BLaER1 (cell line): ENCODE data around the gene ATP12A.

ENCODE experiments used
- H3K27ac ChIP-seq: shearing (Covaris generic); formaldehyde crosslinking; 2 replicates; pipeline ENCODE4 v1.8.1; 2022
- H3K27me3 ChIP-seq: shearing (Covaris generic); formaldehyde crosslinking; 2 replicates; pipeline ENCODE4 v1.8.1; 2022
- H3K36me3 ChIP-seq: shearing (Covaris generic); formaldehyde crosslinking; 2 replicates; pipeline ENCODE4 v1.8.1; 2022
- H3K4me1 ChIP-seq: shearing (Covaris generic); formaldehyde crosslinking; 2 replicates; pipeline ENCODE4 v1.8.1; 2022
- H3K4me2 ChIP-seq: shearing (Covaris generic); formaldehyde crosslinking; 2 replicates; pipeline ENCODE4 v1.8.1; 2022
- H3K4me3 ChIP-seq: shearing (Covaris generic); formaldehyde crosslinking; 2 replicates; pipeline ENCODE4 v1.8.1; 2022
- H3K9ac ChIP-seq: shearing (Covaris generic); formaldehyde crosslinking; 2 replicates; pipeline ENCODE4 v1.8.1; 2022
- H3K9me3 ChIP-seq: shearing (Covaris generic); formaldehyde crosslinking; 2 replicates; pipeline ENCODE4 v1.8.1; 2022
- H4K20me1 ChIP-seq: shearing (Covaris generic); formaldehyde crosslinking; 2 replicates; pipeline ENCODE4 v1.8.1; 2022
- Cebpa-rat ChIP-seq: shearing (Covaris generic); IDR thresholded peaks from 2 replicates; pipeline ENCODE4 v1.8.1; 2022

The ATP12A gene

DNA sequence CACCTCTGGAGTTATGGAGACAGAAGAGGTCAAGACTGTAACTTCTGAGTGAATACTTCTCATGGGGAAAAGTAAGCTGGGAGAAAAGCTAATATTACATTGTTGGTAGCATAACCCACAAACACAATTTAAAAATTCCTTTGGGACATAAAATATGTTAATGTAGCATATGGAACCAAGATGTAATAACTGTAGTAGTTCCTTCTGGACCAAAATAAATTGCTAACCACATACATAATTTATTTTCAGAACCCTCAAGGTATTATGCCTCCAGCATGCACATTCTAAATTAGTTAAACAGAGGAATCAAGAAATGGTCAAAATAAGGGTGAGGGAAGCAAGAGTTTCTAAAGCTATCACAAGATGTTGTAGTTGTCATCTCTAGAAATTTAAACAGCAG lies 79.0 kb downstream of the ATP12A start:
- H3K27ac ChIP-seq = no peak overlapping the region
- H3K4me2 ChIP-seq = no peak overlapping the region
- TF ChIP-seq Cebpa-rat = no peak
- H3K36me3 ChIP-seq = no peaks in the 10 kb centered on the region
- H3K9ac ChIP-seq = no peak overlapping the region
- no peaks in the 10 kb centered on the region for H3K4me1 ChIP-seq
- no peaks in the 10 kb centered on the region for H3K27me3 ChIP-seq
- H3K9me3 ChIP-seq = peaks cover 8% of the 10 kb centered on the region
- no peaks in the 10 kb centered on the region for H4K20me1 ChIP-seq
- no peak overlapping the region for H3K4me3 ChIP-seq
